ENCODE data around the gene ERGIC1. TPM values are rescaled to one million over a fixed set of nuclear protein-coding genes. Genes with fewer than 3 reads are reported as not detected.

ERGIC1 gene
- polyA plus RNA-seq, 1 experiment, result 137 TPM

DNA sequence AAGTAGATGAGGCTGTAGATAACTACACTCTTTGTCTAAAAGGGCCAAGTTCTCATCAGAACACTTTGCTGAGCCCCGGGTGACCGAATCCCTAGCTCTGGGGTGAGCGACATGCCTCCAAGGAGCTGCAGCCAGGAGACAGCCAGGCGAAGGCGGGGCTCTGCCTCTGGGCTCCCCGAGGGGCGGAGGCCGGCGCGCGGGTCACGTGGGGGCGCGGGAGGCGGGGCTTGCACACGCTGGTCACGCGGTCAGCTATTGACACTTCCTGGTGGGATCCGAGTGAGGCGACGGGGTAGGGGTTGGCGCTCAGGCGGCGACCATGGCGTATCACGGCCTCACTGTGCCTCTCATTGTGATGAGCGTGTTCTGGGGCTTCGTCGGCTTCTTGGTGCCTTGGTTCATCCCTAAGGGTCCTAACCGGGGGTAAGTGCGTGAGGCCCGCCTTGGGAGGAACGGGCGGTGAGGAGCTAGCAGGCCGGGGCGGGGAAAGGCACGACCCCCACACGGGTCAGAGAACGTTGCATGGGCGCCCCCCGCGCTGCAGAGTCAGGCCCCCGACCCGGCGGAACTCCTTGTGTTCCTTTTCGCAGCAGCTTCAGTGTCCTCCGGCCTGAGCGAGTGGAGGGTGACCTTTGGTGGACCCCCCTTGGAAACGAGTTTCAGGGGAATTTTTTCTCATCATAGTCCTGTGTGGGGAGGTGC lies 149.6 kb downstream of the ERGIC1 start, which contains the start of gene ATP6V0E1:
TSS of gene ATP6V0E1 (plus strand) at position 230 of the 702 bp plus-strand sequence. CDS start at position 320, 90 bp downstream.
- DNase-seq (ENCODE audit: low read depth, low spot score), result peak; percentile 60
- Histone ChIP-seq H3K27me3 (ENCODE audit: control insufficient read depth, insufficient read depth, low read length) (no peaks in the 10 kb centered on the region), H3K27ac (ENCODE audit: low read depth, low read length) (peak within 1 kb of the TSS; percentile 95), H3K9me3 (ENCODE audit: control insufficient read depth, insufficient read depth, low read length) (no peaks in the 10 kb centered on the region), H3K4me3 (ENCODE audit: low read depth, low read length) (peak within 1 kb of the TSS; percentile 96)
- TF ChIP-seq CTCF (IDR thresholded peaks at IDR 0.05; ENCODE audit: low read depth, low read length), result no peak
- POLR2A ChIA-PET, result interaction anchor here (0.5 to 2.0 kb wide), 12 partner anchors 9 to 346 kb away, joined by 3 to 25 read pairs (median 4); partner anchors contain the start of gene RPL26L1
- CTCF ChIA-PET, result interaction anchor here (0.6 to 2.9 kb wide), 17 partner anchors 12 to 310 kb away, joined by 3 to 19 read pairs (median 5); partner anchors contain the start of gene BNIP1

DNA sequence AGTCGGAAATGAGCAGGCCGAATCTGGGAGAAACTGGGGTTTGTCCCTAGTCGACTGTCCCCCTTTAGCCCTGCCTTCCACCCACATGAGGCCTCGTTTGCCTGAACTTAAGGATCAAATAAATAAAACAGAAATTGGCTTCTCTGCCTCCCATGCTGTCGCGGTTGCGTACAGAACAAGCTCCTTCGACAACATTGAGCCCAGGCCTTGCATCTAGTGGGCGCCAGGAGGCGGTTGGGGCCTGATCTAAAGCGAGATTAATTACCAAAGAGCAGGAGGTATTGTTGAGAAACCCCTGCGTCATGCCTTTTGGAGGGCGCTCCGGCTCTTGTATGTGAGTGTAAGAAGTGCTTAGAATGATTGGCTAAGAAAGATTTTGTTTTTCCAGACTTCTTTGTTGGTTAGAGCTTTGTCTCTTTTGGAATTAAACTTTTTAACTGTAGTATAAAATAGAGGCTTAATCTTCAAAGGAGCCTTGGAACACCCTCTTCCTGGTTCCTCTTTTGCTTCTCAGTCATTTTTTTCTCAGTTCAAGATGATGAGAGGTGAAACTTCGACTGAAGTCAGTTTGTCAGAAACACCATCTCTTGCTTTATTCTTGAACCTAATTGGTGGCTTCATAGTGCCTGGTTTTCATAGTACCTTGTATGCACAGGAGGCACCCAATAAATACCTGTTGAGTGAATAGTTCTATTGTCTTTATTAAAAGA lies 150.3 kb downstream of the ERGIC1 start:
- Histone ChIP-seq H3K27me3 (ENCODE audit: control insufficient read depth, insufficient read depth, low read length) (no peaks in the 10 kb centered on the region), H3K27ac (ENCODE audit: low read depth, low read length) (peak overlapping the region; percentile 95), H3K9me3 (ENCODE audit: control insufficient read depth, insufficient read depth, low read length) (no peaks in the 10 kb centered on the region), H3K4me3 (ENCODE audit: low read depth, low read length) (peak overlapping the region; percentile 96)
- CTCF ChIA-PET, result interaction anchor here (0.6 to 2.9 kb wide), 17 partner anchors 11 to 525 kb away, joined by 3 to 19 read pairs (median 5); partner anchors contain the start of gene BNIP1
- peak; percentile 83 for TF ChIP-seq CTCF (IDR thresholded peaks at IDR 0.05; ENCODE audit: low read depth, low read length)
- DNase-seq (ENCODE audit: low read depth, low spot score), result peak; percentile 76
- POLR2A ChIA-PET, result interaction anchor here (0.5 to 2.0 kb wide), 10 partner anchors 22 to 345 kb away, joined by 3 to 25 read pairs (median 5); partner anchors contain the start of gene RPL26L1

DNA sequence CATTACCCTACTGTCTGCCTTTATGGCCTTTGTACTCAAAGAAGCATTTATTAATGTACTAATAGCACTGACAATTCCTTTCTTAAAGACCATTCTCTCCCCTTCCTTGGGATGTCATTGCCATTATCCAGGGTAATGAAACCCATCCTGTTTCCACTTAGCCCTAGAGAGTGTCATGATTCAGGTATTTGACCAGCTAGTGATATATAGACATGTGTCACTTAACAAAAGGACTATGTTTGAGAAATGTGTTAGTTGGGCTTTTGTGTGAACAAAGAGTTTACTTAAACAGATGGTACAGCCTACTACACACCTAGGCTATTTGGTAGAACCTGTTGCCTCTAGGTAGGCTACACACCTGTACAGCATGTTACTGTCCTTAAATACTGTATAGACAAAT lies 151.5 kb downstream of the ERGIC1 start:
- ChIA-PET CTCF (interaction anchor here (2.2 kb wide), 1 partner anchor 180 kb away, joined by 7 read pairs; no protein-coding TSS in a partner anchor), POLR2A (no interaction called here)

DNA sequence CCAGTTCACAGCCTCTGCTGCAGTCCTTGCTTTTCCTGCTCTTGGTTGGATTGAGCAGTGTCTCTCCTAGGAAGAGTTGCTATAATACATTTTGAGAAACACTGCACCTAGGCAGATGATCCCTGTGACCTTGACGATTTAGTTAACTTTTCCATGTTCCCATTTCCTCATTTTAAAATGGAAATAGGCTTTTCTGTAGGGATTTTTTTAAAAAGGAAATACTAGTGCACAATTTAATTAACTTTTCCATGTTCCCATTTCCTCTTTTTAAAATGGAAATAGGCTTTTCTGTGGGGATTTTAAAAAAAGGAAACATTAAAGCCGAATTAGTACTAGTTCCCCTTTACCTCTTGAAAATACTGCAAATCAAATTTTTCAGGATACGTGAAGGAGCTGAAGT lies 154.2 kb downstream of the ERGIC1 start:
- ChIA-PET POLR2A (no interaction called here), CTCF (interaction anchor here (0.7 kb wide), 1 partner anchor 274 kb away, joined by 3 read pairs; no protein-coding TSS in a partner anchor)
- no peak overlapping the region for H3K27ac ChIP-seq (ENCODE audit: low read depth, low read length)
- no peak overlapping the region for H3K4me3 ChIP-seq (ENCODE audit: low read depth, low read length)
- TF ChIP-seq CTCF (IDR thresholded peaks at IDR 0.05; ENCODE audit: low read depth, low read length), result no peak
- DNase-seq (ENCODE audit: low read depth, low spot score), result no peak
- H3K27me3 ChIP-seq (ENCODE audit: control insufficient read depth, insufficient read depth, low read length), result no peaks in the 10 kb centered on the region
- H3K9me3 ChIP-seq (ENCODE audit: control insufficient read depth, insufficient read depth, low read length), result no peaks in the 10 kb centered on the region

More for the DNA sequence above, 151.5 kb downstream of the ERGIC1 start:
- Histone ChIP-seq H3K9me3 (ENCODE audit: control insufficient read depth, insufficient read depth, low read length) (no peaks in the 10 kb centered on the region), H3K4me3 (ENCODE audit: low read depth, low read length) (peak overlapping the region; percentile 44), H3K27me3 (ENCODE audit: control insufficient read depth, insufficient read depth, low read length) (no peaks in the 10 kb centered on the region), H3K27ac (ENCODE audit: low read depth, low read length) (no peak overlapping the region)
- TF ChIP-seq CTCF (IDR thresholded peaks at IDR 0.05; ENCODE audit: low read depth, low read length), result no peak
- no peak for DNase-seq (ENCODE audit: low read depth, low spot score)

Measured in AG04450 (cell line).